Prostate gland (tissue), 1 donor: ENCODE data around the gene ZNF32.

ENCODE experiments used
- POLR2A ChIP-seq: fragments of 450-650 bp; IDR thresholded peaks from one replicate; pipeline ENCODE4 v1.6.1; 2016; ENCODE audit warnings: antibody characterized with exemption, mild to moderate bottlenecking
- POLR2AphosphoS5 ChIP-seq: sonication (generic); formaldehyde crosslinking; IDR thresholded peaks from one replicate; pipeline ENCODE4 v1.6.1; 2017; ENCODE audit warnings: antibody characterized with exemption

DNA sequence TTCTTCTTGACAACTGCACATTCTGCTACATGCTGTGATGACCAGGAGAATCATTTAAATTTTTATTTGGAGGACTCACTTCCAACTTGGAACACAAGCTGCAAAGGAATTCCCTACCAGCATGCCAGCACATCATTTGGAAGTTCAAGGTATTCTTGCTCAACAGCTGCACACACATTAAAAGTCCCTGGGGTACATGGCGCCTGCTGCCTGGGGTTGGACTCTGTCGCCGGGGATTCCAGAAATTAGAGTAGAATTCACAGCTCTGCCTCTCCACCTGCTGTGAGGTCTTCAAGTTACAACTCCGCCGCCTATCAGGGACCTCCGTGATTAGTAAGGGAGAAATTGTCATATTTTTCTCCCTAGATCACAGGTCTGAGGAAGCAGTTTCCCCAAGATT, 1.1 kb downstream of the ZNF32 start:
- TF ChIP-seq POLR2A (no peak), POLR2AphosphoS5 (no peak)
